ENCODE measurements around the gene ATAD1.

The ATAD1 gene

GRCh38 chr10:87706731-87707130 is 111.3 kb downstream of the ATAD1 start:
- no peak for DNase-seq

- no peak for DNase-seq
Observed at GRCh38 chr10:87705339-87705738, 112.7 kb downstream of the ATAD1 start.

GRCh38 chr10:87703771-87704170 is 114.3 kb downstream of the ATAD1 start:
- DNase-seq: no peak

- no peak for DNase-seq
Observed at GRCh38 chr10:87702973-87703294, 115.1 kb downstream of the ATAD1 start.

- DNase-seq: no peak
Observed at GRCh38 chr10:87702260-87702972, 115.6 kb downstream of the ATAD1 start.
